Spinal cord (tissue), 10 donors: Measurements from ENCODE around the gene DNMT1. TPM values are rescaled to one million over a fixed set of nuclear protein-coding genes. Genes with fewer than 3 reads are reported as not detected.
"Not testable (repeated sequence)": the region's sequence is repeated elsewhere in the genome, so short reads cannot be mapped to it uniquely, and the experiment has no call there.

Source experiments
- DNase-seq, 6 donors: peaks; one replicate each; pipeline versions ENCODE4 v3.0.0 to v3.0.0-alpha.2; 2013 to 2015; ENCODE audit warnings: low spot score in 6 of 6, low read depth in 4 of 6
- H3K27ac ChIP-seq: one replicate; pipeline ENCODE4 v1.5.1; 2013; ENCODE audit warnings: low read depth, low read length, control low read depth
- H3K27me3 ChIP-seq: one replicate; pipeline ENCODE4 v1.6.1; 2013; ENCODE audit warnings: low read length; ENCODE audit not compliant: control insufficient read depth, insufficient read depth
- H3K36me3 ChIP-seq: one replicate; pipeline ENCODE4 v1.6.1; 2013; ENCODE audit warnings: low read length; ENCODE audit not compliant: control insufficient read depth, insufficient read depth
- H3K4me1 ChIP-seq: one replicate; pipeline ENCODE4 v1.6.1; 2013; ENCODE audit warnings: low read length; ENCODE audit not compliant: control insufficient read depth, insufficient read depth
- H3K4me3 ChIP-seq: one replicate; pipeline ENCODE4 v1.5.1; 2013; ENCODE audit warnings: low read depth, low read length, control low read depth
- H3K9me3 ChIP-seq: one replicate; pipeline ENCODE4 v1.6.1; 2013; ENCODE audit warnings: low read length; ENCODE audit not compliant: control insufficient read depth, insufficient read depth
- WGBS: methylation state at CpG from one replicate; pipeline ENCODE4 v1.1.5; 2013; ENCODE audit warnings: missing lambda C conversion rate; ENCODE audit not compliant: insufficient coverage; 5-methylcytosine and 5-hydroxymethylcytosine counted together
- polyA plus RNA-seq, 2 donors: library from polyadenylated mRNA; unstranded; fragments of 120-200 nt; gene quantifications; one replicate each; pipeline ENCODE4 v1.2.1, GENCODE V29; 2013; ENCODE audit not compliant: insufficient read length in 2 of 2
- total RNA-seq, 2 donors: library from RNA; depleted of rRNA in 1 of 2; stranded (reverse); fragments of 120-200 nt in 1 of 2; fragments of >200 nt in 1 of 2; gene quantifications; one replicate each; pipeline versions ENCODE4 v1.2.3 to v1.2.4, GENCODE V29; 2013 to 2014
- donor health status: healthy.

The DNMT1 gene
- total and polyA plus RNA-seq, 4 donors = 30.3 to 114 (median 68.3) TPM

- H3K27me3 ChIP-seq = no peaks in the 10 kb centered on the region
- H3K9me3 ChIP-seq = no peaks in the 10 kb centered on the region
- WGBS = 93% methylated on average over 5 of the region's 5 CpGs
- no peak overlapping the region for H3K27ac ChIP-seq
- H3K36me3 ChIP-seq = peaks cover 34% of the 10 kb centered on the region
- H3K4me3 ChIP-seq = no peak overlapping the region
- peaks cover 16% of the 10 kb centered on the region for H3K4me1 ChIP-seq
- DNase-seq = no peak
Measured at GRCh38 chr19:10190026-10190425, 4.7 kb downstream of the DNMT1 start.

- H3K36me3 ChIP-seq = peaks cover 37% of the 10 kb centered on the region
- no peak overlapping the region for H3K4me3 ChIP-seq
- peaks cover 16% of the 10 kb centered on the region for H3K4me1 ChIP-seq
- no peak for DNase-seq
- no peaks in the 10 kb centered on the region for H3K9me3 ChIP-seq
- H3K27ac ChIP-seq = no peak overlapping the region
- H3K27me3 ChIP-seq = no peaks in the 10 kb centered on the region
- 90% methylated on average over 4 of the region's 5 CpGs for WGBS
Measured at GRCh38 chr19:10189616-10190015, 5.1 kb downstream of the DNMT1 start.

- no peak for DNase-seq
Measured at GRCh38 chr19:10187315-10187714, 7.4 kb downstream of the DNMT1 start.

GRCh38 chr19:10184636-10185035, 10.1 kb downstream of the DNMT1 start:
- H3K27me3 ChIP-seq = no peaks in the 10 kb centered on the region
- no peaks in the 10 kb centered on the region for H3K4me1 ChIP-seq
- H3K4me3 ChIP-seq = no peak overlapping the region
- 98% methylated on average over 5 of the region's 5 CpGs for WGBS
- no peaks in the 10 kb centered on the region for H3K9me3 ChIP-seq
- no peak for DNase-seq
- no peak overlapping the region for H3K27ac ChIP-seq
- peaks cover 55% of the 10 kb centered on the region for H3K36me3 ChIP-seq

More at GRCh38 chr19:10187315-10187714, 7.4 kb downstream of the DNMT1 start:
- Histone ChIP-seq H3K36me3 (peaks cover 44% of the 10 kb centered on the region), H3K27me3 (no peaks in the 10 kb centered on the region), H3K27ac (no peak overlapping the region), H3K4me3 (no peak overlapping the region), H3K9me3 (no peaks in the 10 kb centered on the region), H3K4me1 (peaks cover 2% of the 10 kb centered on the region)
- whole genome bisulfite sequencing = 88% methylated on average over 8 of the region's 11 CpGs

GRCh38 chr19:10183926-10184325, 10.8 kb downstream of the DNMT1 start:
- DNase-seq = no peak
- H3K9me3 ChIP-seq = no peaks in the 10 kb centered on the region
- H3K27me3 ChIP-seq = no peaks in the 10 kb centered on the region
- no peak overlapping the region for H3K27ac ChIP-seq
- WGBS = 95% methylated on average over 3 of the region's 3 CpGs
- H3K4me1 ChIP-seq = no peaks in the 10 kb centered on the region
- no peak overlapping the region for H3K4me3 ChIP-seq
- peaks cover 59% of the 10 kb centered on the region for H3K36me3 ChIP-seq

GRCh38 chr19:10182847-10183246, 11.9 kb downstream of the DNMT1 start:
- no peak overlapping the region for H3K4me3 ChIP-seq
- no peaks in the 10 kb centered on the region for H3K9me3 ChIP-seq
- no peaks in the 10 kb centered on the region for H3K27me3 ChIP-seq
- H3K4me1 ChIP-seq = no peaks in the 10 kb centered on the region
- peaks cover 66% of the 10 kb centered on the region for H3K36me3 ChIP-seq
- no peak for DNase-seq
- no CpG with 5 or more reads among the region's 10 CpGs for WGBS
- H3K27ac ChIP-seq = no peak overlapping the region

- H3K4me3 ChIP-seq = no peak overlapping the region
- no peak for DNase-seq
- H3K4me1 ChIP-seq = no peaks in the 10 kb centered on the region
- H3K36me3 ChIP-seq = peaks cover 61% of the 10 kb centered on the region
- H3K27ac ChIP-seq = no peak overlapping the region
- no peaks in the 10 kb centered on the region for H3K9me3 ChIP-seq
- 67% methylated on average over 1 of the region's 1 CpG for WGBS
- H3K27me3 ChIP-seq = no peaks in the 10 kb centered on the region
Measured at GRCh38 chr19:10182076-10182475, 12.7 kb downstream of the DNMT1 start.

- DNase-seq = no peak
- WGBS = no CpG with 5 or more reads among the region's 7 CpGs
- H3K4me1 ChIP-seq = no peaks in the 10 kb centered on the region
- no peak overlapping the region for H3K27ac ChIP-seq
- H3K4me3 ChIP-seq = no peak overlapping the region
- no peaks in the 10 kb centered on the region for H3K27me3 ChIP-seq
- peaks cover 52% of the 10 kb centered on the region for H3K36me3 ChIP-seq
- H3K9me3 ChIP-seq = no peaks in the 10 kb centered on the region
Measured at GRCh38 chr19:10180459-10180858, 14.3 kb downstream of the DNMT1 start.

- 95% methylated on average over 3 of the region's 6 CpGs for whole genome bisulfite sequencing
- H3K4me1 ChIP-seq, H3K9me3 ChIP-seq, H3K27me3 ChIP-seq, DNase-seq, H3K4me3 ChIP-seq, H3K27ac ChIP-seq: not testable (repeated sequence)
- H3K36me3 ChIP-seq = peaks cover 54% of the 10 kb centered on the region
Measured at GRCh38 chr19:10180024-10180423, 14.7 kb downstream of the DNMT1 start.

GRCh38 chr19:10173527-10173926, 21.2 kb downstream of the DNMT1 start:
- no peak overlapping the region for H3K4me3 ChIP-seq
- no peak for DNase-seq
- H3K36me3 ChIP-seq = peaks cover 76% of the 10 kb centered on the region
- H3K27me3 ChIP-seq = no peaks in the 10 kb centered on the region
- H3K9me3 ChIP-seq = no peaks in the 10 kb centered on the region
- WGBS = 98% methylated on average over 6 of the region's 9 CpGs
- no peak overlapping the region for H3K27ac ChIP-seq
- no peaks in the 10 kb centered on the region for H3K4me1 ChIP-seq
